Activated gamma-delta T cell (primary cell): Measurements from ENCODE around the gene CCL23.
"Not testable (repeated sequence)": the region's sequence is repeated elsewhere in the genome, so short reads cannot be mapped to it uniquely, and the experiment has no call there.

Source experiments
- DNase-seq: peaks from one replicate; lab custom pipeline; 2025; lab: John Stamatoyannopoulos, UW

The CCL23 gene

DNA sequence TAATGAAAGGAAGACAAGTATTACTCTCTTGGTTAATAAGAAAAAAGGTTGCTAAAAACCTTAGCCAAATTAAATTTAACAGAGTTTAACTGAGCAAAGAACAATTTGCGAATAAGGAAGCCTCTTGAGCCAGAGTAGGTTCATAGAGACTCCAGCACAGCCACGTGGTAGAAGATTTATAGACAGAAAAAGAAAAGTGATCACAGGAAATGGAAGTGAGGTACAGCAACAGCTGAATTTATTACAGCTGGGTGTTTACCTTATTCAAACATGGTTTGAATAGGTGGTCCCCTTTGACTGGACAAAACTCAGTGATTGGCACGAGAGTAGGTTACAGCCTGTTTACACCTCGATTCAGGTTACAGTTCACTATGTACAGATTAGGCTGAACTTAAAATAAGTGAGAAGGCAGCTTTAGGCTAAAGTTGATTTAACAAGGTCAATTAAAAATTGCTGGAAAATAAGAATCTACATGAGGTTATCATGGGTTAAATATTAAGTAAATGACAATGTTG is 13.1 kb downstream of the CCL23 start:
- DNase-seq = no peak

DNA sequence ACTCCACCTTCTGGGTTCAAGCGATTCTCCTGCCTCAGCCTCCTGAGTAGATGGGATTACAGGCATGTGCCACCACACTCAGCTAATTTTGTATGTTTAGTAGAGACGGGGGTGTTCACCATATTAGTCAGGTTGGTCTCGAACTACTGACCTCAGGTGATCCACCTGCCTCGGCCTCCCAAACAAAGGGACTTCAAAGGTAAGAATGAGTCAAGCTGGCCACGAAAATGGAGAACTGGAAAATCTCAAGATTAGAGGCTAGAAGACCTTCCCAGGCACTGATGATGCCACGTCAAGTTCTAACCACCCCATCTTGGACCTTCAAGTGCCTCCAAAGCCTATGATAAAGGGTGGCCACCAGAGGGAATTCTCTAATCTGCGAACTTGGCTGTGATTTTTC is 15.1 kb downstream of the CCL23 start:
- DNase-seq = no peak

DNA sequence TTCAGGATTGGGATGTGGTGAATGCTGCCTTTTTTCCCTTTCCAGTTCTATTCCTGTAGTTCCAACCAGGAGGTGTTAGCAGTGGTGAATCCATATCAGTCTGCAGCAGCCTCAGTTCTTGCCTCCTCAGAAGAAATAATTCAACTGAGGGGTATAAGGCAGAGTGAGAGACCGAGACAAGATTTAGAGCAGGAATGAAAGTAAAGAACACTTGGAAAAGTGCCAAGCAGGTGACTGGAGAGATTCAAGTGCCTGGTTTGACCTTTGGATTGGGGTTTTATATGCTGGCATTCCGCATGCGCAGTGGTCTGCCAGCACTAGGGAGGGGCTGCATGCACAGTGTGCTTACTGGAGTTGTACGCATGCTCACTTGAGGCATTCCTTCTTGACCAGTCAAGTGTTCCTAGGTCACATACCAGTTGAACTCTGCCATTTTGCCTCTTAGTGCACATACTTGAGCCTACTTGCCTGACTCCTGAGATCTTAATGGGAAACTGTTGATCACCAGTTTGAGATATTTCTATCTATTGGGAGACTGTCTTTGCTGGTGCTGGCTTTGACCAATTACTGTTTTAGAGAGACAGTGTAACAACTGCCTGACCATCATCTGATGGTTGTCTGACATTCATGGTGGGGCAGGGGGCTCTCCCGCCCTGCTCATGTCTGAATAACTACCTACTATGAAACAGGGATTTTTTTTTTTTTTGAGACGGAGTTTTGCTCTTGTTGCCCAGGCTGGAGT is 15.7 kb downstream of the CCL23 start:
- DNase-seq = no peak

DNA sequence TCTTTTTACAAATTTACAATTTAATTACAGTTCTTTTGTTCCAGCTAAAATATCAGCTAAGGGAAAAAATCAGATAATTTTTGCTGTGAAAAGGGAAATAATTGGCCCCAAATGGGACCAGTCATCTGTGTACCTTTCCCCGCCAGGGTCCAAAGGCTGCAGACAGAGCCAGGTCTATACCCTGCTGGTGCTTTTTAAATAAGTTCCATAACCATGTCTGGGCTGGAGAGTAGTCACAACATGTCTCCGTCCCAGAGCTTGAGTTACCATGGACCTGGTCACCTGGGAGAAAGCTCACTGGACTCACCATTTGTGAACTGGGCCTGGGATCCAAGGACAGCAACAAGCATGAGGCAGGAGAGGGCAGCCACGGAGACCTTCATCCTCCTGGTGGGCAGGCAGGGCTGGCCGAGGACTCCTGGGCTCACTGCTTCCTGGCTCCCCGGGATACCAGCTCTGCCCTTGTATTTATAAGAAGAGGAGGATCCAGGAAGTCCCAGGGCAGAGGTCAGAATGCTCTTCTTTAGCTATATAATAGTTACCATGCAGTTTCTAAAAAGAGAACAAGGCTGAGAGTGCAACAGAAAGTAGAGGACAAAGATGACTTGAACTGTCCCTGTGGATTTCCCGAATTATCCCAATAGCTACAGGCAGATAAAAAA is 16.5 kb downstream of the CCL23 start, which contains the start of gene CCL15:
CCL15 (minus strand) TSS at position 444 of the 662 bp plus-strand sequence; CDS start at position 383, 61 bp downstream.
- no peak for DNase-seq

DNA sequence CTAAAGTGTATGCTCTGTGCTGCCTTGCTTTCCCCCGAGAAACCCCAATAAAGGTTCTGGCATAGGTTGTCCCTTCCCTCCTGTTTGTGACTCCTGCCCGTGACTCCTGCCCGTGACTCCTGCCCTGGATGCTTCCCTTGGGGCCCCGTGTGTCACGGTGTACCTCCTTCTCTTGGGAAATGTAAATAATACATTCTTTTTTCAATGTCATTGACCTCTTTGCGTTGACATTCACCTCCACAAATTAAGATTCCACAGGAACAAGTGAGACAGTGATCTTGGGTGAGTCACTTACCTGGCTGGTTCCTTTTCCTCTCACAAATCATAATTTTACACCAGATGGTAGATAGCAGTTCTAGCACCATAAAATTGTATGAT is 17.1 kb downstream of the CCL23 start:
- DNase-seq = no peak

DNA sequence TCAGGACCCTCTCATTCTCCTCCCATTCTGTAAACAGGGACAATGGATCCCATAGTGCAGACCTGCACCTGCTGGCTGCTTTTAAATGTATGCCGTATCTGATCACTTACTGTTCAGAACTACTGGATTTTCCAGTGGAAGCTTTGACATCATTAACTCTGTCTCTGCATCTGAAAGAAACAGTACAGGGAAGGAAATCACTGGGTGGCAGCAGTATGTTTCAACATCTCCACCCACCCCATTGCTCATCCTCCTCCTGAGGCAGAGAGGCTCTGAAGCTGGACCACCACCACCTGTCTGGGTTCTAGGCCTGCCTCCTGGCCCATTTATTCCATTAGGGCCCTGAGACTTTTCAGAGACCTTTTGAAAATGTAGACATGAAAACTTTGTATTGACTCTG is 19.0 kb downstream of the CCL23 start:
- no peak for DNase-seq

DNA sequence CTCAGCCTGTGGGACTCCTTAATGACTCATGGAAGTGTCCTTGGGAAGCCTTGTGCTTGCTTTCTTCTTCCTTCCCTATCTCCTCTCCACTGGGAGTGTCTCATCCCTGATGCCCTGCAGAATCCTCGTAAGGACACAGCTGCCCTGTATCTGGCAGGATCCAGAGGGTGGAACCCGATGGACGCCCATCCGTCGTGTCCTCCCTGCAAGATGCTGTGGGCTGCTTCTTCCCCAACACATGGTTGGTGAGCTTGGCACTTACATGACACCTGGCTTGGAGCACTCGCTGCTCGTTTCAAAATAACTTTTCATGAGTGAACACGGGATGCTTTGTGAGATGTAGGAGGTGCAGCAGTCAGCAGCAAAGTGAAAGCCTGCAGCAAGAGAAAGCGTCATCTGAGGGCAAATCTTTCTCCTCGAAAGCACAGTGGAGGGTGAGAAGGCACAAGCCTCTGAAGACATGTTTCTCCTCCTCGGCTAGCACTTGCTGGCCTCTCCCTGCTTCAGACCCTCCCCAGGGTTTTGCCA is 19.7 kb downstream of the CCL23 start:
- DNase-seq = no peak

DNA sequence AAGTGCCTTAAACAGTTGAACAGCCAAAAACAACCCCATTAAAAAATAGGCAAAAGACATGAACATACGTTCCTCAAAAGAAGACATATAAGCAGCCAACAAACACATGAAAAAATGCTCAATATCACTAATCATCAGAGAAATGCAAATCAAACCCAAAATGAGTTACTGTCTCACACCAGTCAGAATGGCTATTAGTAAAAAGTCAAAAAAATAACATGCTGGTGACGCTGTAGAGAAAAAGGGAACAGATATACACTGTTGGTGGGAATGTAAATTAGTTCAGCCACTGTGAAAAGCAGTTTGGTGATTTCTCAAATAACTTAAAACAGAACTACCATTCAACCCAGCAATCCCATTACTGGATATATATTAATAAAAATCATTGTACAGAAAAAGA is 22.4 kb downstream of the CCL23 start:
- not testable (repeated sequence) for DNase-seq

DNA sequence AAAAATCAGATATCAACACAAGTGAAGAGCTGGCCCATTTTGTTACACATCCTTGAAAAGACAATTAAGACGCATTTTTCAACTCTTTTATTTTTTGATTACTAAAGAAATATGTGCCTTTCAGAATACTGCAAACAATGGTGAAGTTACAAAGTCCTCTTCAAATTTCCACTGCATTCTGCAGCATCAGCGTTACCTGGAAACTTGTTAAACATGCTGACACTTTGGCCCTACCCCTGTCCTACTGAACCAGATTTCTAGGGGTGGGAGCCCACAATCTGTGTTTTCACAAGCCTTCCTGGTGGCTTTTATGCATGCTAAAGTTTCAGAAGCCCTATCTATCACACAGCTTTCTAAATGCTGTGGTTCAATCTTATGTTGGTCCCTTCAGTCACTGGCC is 26.7 kb downstream of the CCL23 start:
- no peak for DNase-seq

DNA sequence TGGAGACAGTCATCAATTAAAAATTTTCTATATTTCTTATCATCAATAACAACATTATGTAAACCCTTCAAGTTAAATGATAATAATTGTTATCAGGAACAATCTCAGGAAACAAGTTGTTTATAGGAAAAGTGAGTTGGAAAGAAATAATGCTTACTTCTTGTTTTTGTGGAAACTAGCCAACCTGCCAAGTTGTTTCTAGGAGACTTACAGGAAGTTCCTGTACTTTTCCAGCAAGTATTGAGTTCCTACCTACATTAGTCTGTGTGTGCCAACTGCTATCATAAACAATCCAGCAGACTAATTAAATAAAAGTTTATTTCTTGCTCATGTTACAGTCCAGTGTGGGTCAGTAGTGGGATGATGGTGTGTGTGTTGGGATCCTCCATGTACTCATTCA is 29.6 kb downstream of the CCL23 start:
- DNase-seq = no peak

DNA sequence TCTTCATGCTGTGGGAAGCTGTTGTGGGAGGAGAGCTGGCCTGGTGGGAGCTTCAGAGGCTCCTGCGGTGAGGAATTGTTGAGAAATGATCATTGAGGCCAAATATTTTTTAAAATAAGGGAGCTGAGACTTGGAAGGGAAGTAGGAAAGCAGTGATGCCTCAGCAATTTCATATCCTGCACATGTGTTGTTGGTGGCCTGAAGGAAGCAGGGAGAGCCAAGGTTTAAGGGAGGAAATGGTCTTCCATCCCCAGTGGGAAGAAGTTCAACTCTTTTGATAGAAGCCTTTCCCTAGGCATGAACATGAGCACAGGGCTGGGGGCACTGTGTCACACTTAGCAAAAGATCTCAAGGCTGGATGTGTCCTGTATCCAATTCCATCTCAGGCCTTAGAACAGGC is 31.1 kb downstream of the CCL23 start, which contains the start of gene CCL14:
CCL14 (minus strand) TSS at position 87 of the 400 bp plus-strand sequence; CDS start at position 7, 80 bp downstream.
- DNase-seq = no peak

DNA sequence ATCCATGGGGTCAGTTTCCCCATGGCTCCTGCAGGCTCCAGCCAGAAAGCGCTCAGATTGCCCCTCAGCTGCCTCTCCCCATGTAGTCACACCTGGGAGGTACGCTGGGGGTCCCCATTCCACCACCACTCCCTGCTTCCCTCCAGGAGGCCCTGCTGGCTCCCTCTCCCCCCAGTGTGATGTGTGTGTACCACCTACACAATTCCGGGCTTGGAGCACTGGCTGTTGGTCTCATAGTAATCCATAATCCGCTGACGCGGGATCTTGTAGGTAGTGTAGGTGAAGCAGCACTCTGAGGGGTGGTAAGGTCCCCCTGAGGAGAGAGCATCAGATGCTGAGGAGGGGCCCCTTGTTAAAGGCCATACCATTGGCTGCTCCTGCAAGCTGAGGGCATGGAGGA is 33.6 kb downstream of the CCL23 start:
- DNase-seq = no peak

DNA sequence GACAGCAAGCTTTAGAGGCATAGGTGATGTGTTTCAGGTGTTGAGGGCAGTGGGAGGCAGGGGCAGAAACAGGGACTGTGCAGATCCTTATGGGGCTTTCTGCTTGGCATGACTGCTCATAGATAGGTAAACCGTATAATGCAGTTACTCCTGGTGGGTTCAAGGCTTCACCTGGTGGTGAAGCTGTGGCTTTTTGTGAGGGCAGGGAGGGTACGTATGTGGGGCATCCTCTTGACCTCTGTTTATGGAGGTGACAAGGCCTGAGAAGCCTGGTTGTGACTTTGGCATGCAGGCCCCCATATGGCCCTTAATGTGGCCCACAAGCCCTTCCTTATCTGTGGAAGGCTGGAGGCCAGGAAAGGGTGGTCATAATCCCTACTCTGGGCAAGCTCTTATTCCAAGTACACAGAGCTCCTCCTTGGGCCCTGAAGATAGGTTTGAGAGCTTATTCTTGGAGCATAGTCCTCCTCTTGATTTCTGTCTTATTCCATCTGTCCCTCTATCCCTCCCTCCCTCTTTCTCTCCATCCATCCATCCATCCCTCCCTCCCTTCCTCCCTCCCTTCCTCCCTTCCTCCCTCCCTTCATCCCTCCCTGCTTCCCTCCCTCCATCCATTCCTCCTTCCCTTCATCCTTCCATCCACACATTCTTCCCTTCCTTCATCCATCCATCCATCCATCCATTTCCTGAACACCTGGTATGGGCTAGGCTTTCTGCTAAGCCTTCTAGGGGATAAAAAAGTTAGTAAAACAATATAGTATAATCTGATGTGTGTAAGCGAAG is 35.2 kb downstream of the CCL23 start:
- DNase-seq = no peak

DNA sequence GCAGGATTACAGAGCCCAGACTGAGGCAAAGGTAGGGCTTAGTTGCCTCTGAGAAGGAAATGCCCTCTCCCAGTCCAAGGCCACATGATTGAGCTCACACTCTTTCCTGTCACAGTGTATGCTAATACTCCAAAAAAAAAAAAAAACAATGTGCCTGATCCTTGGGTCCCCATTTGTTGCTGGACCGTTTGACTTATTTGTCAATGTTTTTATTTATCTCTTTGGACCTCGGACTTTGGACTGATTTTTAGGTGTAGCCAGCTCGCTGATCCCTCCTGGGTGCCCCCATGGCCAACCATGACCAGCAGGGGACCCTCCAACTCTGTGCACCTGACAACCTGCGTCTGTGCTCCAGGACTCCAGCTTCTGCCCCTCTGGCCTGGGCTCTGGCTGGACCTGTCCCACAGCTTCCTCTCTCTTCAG is 35.9 kb downstream of the CCL23 start:
- no peak for DNase-seq

DNA sequence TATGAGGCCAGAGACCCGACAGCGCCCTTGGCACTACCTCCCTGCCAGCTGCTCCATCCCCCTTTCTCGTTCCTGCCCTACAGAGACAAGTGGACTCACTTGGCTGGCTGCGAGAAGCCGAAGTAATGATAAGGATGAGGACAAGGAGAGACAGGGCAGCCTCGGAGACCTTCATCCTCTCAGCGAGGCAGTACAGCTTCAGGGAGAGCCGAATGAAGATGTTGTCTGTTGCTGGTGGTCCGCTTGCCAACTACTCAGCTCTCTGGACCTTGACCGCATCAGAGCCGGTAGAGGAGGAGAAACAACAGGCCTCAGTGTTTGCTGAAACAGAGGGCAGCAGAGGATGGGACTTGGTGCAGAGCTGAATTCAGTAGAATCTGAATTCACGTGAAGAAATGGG is 36.5 kb downstream of the CCL23 start, which contains the start of gene CCL16:
CCL16 (minus strand) TSS at position 252 of the 400 bp plus-strand sequence; CDS start at position 175, 77 bp downstream.
- DNase-seq = no peak

DNA sequence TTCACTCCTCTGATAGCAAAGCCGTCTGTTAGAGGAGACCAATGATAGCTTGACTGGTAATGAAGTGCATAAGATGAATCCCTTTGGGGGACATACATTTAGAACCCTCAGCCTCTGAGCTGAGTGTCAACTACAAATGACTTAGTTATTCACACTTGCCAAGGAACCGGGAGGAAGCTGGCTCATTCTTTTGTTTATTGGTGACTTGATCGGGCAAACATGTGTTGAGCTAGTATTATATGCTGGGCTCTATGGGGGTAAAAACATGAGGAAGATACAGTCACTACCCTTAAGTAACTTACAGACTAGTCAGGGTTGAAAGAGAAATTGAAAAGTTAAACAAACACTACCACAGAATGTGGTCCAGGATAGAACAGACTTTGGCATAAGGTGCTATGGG is 39.4 kb downstream of the CCL23 start:
- DNase-seq = no peak

DNA sequence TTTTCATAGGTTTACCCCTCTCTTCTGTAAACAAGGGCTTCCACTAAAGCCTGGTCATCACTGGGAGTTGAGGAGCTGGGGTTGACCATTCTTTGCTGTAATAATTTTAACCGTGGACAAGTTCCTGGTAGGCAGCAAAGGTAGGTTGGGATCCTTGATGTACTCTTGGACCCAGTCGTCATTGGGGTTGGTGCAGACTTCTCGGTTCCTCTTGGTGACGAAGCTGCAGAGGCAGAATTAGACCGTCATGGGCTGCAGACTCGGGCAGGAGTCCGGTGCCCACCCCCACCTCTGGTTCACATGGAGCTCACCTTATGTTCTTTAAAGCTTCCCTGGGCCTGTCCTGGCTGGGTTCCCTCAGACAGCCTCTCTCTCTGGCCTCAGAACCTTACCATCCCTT is 40.3 kb downstream of the CCL23 start:
- DNase-seq = no peak

DNA sequence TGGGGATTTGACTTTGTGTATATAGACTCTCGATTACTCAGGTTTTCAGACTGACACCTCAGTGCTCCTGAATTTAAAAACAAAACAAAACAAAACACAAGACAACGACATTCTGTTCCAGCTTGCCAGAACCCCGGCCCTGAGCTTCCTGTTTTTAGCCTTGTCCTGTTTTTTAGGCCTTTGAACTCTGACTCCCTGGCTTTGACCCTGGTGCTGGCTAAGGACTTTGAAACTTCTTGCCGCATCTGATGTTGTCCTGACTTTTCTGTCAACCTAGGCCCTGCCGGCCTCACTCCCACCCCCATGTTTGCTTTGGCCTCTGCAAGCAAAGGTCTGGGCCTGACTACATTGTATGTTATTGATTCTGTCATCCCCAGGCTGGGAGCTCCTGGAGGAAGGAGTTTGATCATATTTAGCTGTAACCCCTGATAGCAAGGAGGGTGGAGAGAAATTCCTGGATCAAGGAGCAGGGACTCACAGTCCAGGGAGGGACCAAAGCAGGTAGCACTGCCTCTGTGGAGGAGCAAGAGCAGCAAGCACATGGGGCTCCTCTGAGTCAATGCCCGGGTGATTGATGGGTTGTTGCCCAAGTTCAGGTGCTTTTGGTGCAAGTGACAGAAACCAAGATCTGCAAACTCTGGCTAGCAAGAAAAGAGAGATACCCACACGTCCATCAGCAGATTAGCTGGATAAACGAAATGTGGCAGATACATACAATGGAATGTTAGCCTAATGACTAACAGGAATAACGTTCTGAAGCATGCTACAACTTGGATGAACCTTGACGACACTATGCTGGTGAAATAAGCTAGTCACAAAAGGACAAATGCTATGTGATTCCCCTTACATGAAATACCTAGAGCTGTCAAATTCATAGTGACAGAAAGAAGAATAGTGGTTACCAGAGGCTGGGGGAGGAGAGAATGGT is 44.2 kb downstream of the CCL23 start:
- DNase-seq = no peak

DNA sequence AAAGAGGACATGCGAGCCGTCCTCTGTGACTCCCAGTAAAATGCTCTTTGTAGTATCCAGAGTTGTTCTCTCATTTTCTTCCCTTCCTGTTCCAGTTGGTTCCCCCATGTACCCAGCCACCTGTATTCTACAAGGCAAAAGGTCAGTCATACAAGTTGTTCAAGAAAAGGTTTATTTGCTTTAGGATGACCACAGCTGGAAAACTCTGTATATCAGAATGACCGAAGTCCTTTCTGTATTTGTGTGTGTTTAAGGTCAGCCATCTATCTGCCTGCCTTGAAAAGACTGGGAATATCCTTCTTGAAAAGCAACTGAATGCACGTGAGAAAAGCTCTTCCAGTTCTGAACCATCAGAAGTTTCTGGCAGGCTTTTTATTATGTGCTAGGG is 44.8 kb downstream of the CCL23 start:
- DNase-seq = no peak

DNA sequence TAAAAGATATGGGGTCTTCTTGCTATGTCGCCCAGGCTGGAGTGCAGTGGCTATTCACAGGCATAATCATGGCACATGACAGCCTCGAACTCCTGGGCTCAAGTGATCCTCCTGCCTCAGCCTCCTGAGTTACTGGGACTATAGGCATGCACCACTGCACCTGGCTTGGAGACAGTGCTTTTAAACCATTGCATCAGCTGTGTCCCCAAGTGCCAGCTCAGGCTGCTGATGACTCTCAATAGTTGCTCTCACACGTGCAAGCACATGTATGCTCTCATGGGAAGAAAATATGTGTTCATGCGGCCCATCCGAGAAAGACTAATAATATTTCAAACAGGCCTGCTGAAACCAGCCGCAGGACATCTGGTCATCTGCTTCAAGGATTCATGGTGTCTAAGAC is 45.2 kb downstream of the CCL23 start:
- no peak for DNase-seq

DNA sequence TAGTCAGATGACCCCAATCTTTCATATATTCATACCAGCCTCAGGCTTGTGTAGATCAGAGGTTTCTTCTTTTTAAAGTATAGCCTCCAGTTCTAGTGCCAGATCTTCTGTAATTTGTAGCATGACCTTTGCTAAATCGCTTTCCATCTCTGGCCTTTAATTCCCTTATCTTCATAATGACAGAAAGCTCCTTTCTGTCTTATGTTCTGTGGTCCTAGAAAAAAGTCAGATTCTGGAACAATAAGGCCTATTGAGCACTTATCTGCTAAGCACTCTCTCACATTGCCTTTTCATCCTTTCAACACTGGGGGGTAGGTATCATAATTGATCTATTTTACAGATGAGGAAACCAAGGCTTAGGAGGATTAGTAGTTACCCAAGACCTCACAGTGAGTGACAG is 45.7 kb downstream of the CCL23 start:
- DNase-seq = no peak
